HG02610 (cell line): Measurements from ENCODE around the gene TMEM139.
A peak's percentile ranks its signal among the peaks of the same experiment; 100 is the strongest.

Source experiments
- ATAC-seq: cut with Tn5 transposase; IDR thresholded peaks from one replicate; pipeline ENCODE4 v1.9.1; 2021; ENCODE audit warnings: mild to moderate bottlenecking, moderate library complexity; ENCODE audit not compliant: unreplicated experiment

Gene TMEM139

GRCh38 chr7:143321734-143322133 lies 37.0 kb downstream of the TMEM139 start:
- no peak for ATAC-seq

GRCh38 chr7:143322760-143323633 lies 38.2 kb downstream of the TMEM139 start:
- ATAC-seq = no peak

GRCh38 chr7:143323653-143324052 lies 38.9 kb downstream of the TMEM139 start:
- no peak for ATAC-seq

- peak; percentile 73 for ATAC-seq
Observed at GRCh38 chr7:143325240-143325639, 40.5 kb downstream of the TMEM139 start.

GRCh38 chr7:143327903-143328302 lies 43.1 kb downstream of the TMEM139 start:
- no peak for ATAC-seq

GRCh38 chr7:143329471-143330170 lies 44.9 kb downstream of the TMEM139 start:
- ATAC-seq = no peak

GRCh38 chr7:143331179-143331801 lies 46.5 kb downstream of the TMEM139 start:
- no peak for ATAC-seq

GRCh38 chr7:143334244-143334643 lies 49.5 kb downstream of the TMEM139 start:
- ATAC-seq = no peak

- ATAC-seq = no peak
Observed at GRCh38 chr7:143337216-143337615, 52.5 kb downstream of the TMEM139 start.
